RWPE2 (cell line): ENCODE data around the gene OPALIN.
A peak's percentile ranks its signal among the peaks of the same experiment; 100 is the strongest.

ENCODE experiments used
- ATAC-seq: fragments of 200-7000 bp; cut with Tn5 transposase; 3 replicates; pipeline ENCODE4 v1.9.1; 2021; ENCODE audit warnings: low read depth
- DNase-seq: peaks from one replicate; pipeline ENCODE4 v3.0.0-alpha.2; 2020; ENCODE audit warnings: low spot score
- H3K27ac ChIP-seq: fragments of 450-650 bp; 2 replicates; pipeline ENCODE4 v1.5.1; 2017; ENCODE audit warnings: mild to moderate bottlenecking; ENCODE audit not compliant: poor library complexity, severe bottlenecking
- H3K27me3 ChIP-seq: fragments of 250-450 bp; sonication (Bioruptor Pico); 2 replicates; pipeline ENCODE4 v1.5.1; 2021; ENCODE audit warnings: mild to moderate bottlenecking, moderate library complexity; ENCODE audit not compliant: insufficient read depth, poor library complexity, severe bottlenecking
- H3K36me3 ChIP-seq: fragments of 250-450 bp; sonication (Bioruptor Pico); 2 replicates; pipeline ENCODE4 v1.5.1; 2020; ENCODE audit warnings: low read depth, mild to moderate bottlenecking, moderate library complexity
- H3K4me1 ChIP-seq: fragments of 250-450 bp; sonication (Bioruptor Pico); 2 replicates; pipeline ENCODE4 v1.5.1; 2021; ENCODE audit warnings: mild to moderate bottlenecking, moderate library complexity; ENCODE audit not compliant: insufficient read depth, poor library complexity, severe bottlenecking
- H3K4me3 ChIP-seq: fragments of 250-450 bp; sonication (Bioruptor Pico); 2 replicates; pipeline ENCODE4 v1.5.1; 2021; ENCODE audit warnings: mild to moderate bottlenecking, moderate library complexity; ENCODE audit not compliant: severe bottlenecking
- H3K9me3 ChIP-seq: fragments of 250-450 bp; sonication (Bioruptor Pico); 2 replicates; pipeline ENCODE4 v1.5.1; 2021; ENCODE audit warnings: mild to moderate bottlenecking, moderate library complexity; ENCODE audit not compliant: severe bottlenecking
- CTCF ChIP-seq: fragments of 450-650 bp; IDR thresholded peaks from one replicate; pipeline ENCODE4 v1.5.1; 2017; ENCODE audit warnings: mild to moderate bottlenecking, moderate library complexity; ENCODE audit not compliant: poor library complexity, severe bottlenecking

The OPALIN gene

GRCh38 chr10:96342402-96342801 lies 16.4 kb downstream of the OPALIN start:
- Histone ChIP-seq H3K36me3 (no peaks in the 10 kb centered on the region), H3K4me1 (no peaks in the 10 kb centered on the region), H3K9me3 (peaks cover 2% of the 10 kb centered on the region), H3K27me3 (no peaks in the 10 kb centered on the region), H3K4me3 (no peak overlapping the region), H3K27ac (no peak overlapping the region)
- ATAC-seq = no peak
- no peak for DNase-seq
- TF ChIP-seq CTCF = no peak

- Histone ChIP-seq H3K4me3 (no peak overlapping the region), H3K27ac (no peak overlapping the region), H3K9me3 (peaks cover 2% of the 10 kb centered on the region), H3K27me3 (no peaks in the 10 kb centered on the region), H3K4me1 (no peaks in the 10 kb centered on the region), H3K36me3 (no peaks in the 10 kb centered on the region)
- no peak for DNase-seq
- ATAC-seq = no peak
- no peak for TF ChIP-seq CTCF
Measured at GRCh38 chr10:96341219-96342182, 17.3 kb downstream of the OPALIN start.

GRCh38 chr10:96339956-96340904 lies 18.6 kb downstream of the OPALIN start:
- H3K4me1 ChIP-seq = no peaks in the 10 kb centered on the region
- no peaks in the 10 kb centered on the region for H3K9me3 ChIP-seq
- ATAC-seq (0 out of 3 replicates have a peak, but pooled peaks have one; percentile 38), DNase-seq (no peak)
- H3K27me3 ChIP-seq = no peaks in the 10 kb centered on the region
- H3K36me3 ChIP-seq = no peaks in the 10 kb centered on the region
- peak; percentile 45 for TF ChIP-seq CTCF
- H3K4me3 ChIP-seq = no peak overlapping the region
- H3K27ac ChIP-seq = no peak overlapping the region

GRCh38 chr10:96339383-96339782 lies 19.4 kb downstream of the OPALIN start:
- no peak overlapping the region for H3K27ac ChIP-seq
- no peaks in the 10 kb centered on the region for H3K9me3 ChIP-seq
- ATAC-seq (no peak), DNase-seq (no peak)
- no peak overlapping the region for H3K4me3 ChIP-seq
- TF ChIP-seq CTCF = no peak
- no peaks in the 10 kb centered on the region for H3K4me1 ChIP-seq
- no peaks in the 10 kb centered on the region for H3K27me3 ChIP-seq
- no peaks in the 10 kb centered on the region for H3K36me3 ChIP-seq
